ENCODE results near the gene LRRC15.

GRCh38 chr3:194326968-194327217 lies 42.6 kb downstream of the LRRC15 start:
- no peak for TF ChIP-seq EZH2phosphoT487 (IDR thresholded peaks at IDR 0.05; ENCODE audit: low read depth, severe bottlenecking, unreplicated experiment)
- TF ChIP-seq CTCF (IDR thresholded peaks at IDR 0.05; ENCODE audit: poor library complexity): no peak

All from hepatocyte (in vitro differentiated cells).